HepG2 (cell line): ENCODE data around the gene RPL19.

Experiments
- CBX5 ChIP-seq: sonication (generic); formaldehyde crosslinking; IDR thresholded peaks from 2 replicates; pipeline ENCODE4 v1.4.0; 2020; ENCODE audit warnings: missing genetic modification reagents, borderline replicate concordance
- CREB3 ChIP-seq: sonication (generic); formaldehyde crosslinking; IDR thresholded peaks from 2 replicates; pipeline ENCODE4 v1.5.0; 2020; ENCODE audit warnings: missing genetic modification reagents
- DNMT1 ChIP-seq: sonication (generic); formaldehyde crosslinking; IDR thresholded peaks from 2 replicates; pipeline ENCODE4 v1.5.1; 2020; ENCODE audit warnings: mild to moderate bottlenecking, missing genetic modification reagents
- IRF2 ChIP-seq: IDR thresholded peaks from 2 replicates; pipeline ENCODE4 v1.6.1; 2018; ENCODE audit warnings: missing genetic modification reagents, missing compliant biosample characterization
- POLR2A ChIP-seq, 2 experiments: IDR thresholded peaks; 2 replicates each; pipeline ENCODE4 v1.6.1; 2011; ENCODE audit warnings: low read depth in 2 of 2, low read length in 2 of 2, mild to moderate bottlenecking in 1 of 2, moderate library complexity in 1 of 2; ENCODE audit not compliant: insufficient read depth in 1 of 2
- TFE3 ChIP-seq: IDR thresholded peaks from 2 replicates; pipeline ENCODE4 v1.6.1; 2016
- ZNF605 ChIP-seq: sonication (generic); formaldehyde crosslinking; IDR thresholded peaks from 2 replicates; pipeline ENCODE4 v1.8.0; 2022; ENCODE audit warnings: mild to moderate bottlenecking, missing genetic modification reagents
- ZNF768 ChIP-seq: sonication (generic); formaldehyde crosslinking; IDR thresholded peaks from 2 replicates; pipeline ENCODE4 v1.4.0; 2020; ENCODE audit warnings: missing genetic modification reagents
- TF ChIP-seq, protein P1 (sequence below): sonication (generic); formaldehyde crosslinking; IDR thresholded peaks from 2 replicates; pipeline ENCODE4 v1.5.0; 2020; ENCODE audit warnings: mild to moderate bottlenecking, missing genetic modification reagents, moderate library complexity
- TF ChIP-seq, protein P2 (sequence below): sonication (generic); formaldehyde crosslinking; IDR thresholded peaks from 2 replicates; pipeline ENCODE4 v1.5.0; 2020; ENCODE audit warnings: missing genetic modification reagents

DNA sequence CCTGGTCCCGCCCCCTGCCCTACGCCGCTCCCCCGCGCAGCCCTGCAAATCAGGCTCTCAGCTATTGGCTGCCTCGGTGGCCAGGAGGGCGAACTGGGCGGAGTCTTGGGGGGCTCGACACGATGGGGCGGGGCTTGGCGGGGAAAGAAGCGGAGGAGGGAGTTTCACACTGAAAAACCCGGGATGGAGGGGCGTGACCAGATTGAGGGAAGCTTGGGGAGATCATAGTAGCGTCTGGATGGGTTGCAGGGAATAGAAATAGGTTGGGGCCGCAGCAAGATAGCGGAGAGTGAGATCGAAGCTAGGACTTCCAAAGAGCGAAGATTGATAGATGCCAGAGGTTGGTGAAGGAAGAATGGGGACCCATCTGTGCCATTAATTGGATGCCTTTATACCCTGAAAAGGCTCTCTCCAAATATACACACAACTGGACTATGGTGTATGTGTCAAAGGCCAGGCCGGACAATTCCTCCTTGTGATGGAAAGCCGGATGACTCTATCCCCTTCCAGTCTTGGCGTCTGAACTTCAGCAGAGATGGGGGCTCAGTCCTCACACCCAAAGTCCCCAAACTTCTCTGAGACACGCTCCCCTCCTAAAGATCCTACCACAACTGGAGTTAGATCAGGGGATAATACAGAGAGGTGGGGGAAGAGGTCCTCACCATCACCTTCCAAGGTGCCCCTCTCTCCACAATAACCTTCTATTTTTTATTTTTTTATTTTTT, 26.0 kb downstream of the RPL19 start:
- TF ChIP-seq, protein P1, sequence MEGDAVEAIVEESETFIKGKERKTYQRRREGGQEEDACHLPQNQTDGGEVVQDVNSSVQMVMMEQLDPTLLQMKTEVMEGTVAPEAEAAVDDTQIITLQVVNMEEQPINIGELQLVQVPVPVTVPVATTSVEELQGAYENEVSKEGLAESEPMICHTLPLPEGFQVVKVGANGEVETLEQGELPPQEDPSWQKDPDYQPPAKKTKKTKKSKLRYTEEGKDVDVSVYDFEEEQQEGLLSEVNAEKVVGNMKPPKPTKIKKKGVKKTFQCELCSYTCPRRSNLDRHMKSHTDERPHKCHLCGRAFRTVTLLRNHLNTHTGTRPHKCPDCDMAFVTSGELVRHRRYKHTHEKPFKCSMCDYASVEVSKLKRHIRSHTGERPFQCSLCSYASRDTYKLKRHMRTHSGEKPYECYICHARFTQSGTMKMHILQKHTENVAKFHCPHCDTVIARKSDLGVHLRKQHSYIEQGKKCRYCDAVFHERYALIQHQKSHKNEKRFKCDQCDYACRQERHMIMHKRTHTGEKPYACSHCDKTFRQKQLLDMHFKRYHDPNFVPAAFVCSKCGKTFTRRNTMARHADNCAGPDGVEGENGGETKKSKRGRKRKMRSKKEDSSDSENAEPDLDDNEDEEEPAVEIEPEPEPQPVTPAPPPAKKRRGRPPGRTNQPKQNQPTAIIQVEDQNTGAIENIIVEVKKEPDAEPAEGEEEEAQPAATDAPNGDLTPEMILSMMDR = no peak
- TF ChIP-seq CREB3 (CRISPR knock-in tag) (no peak), ZNF768 (CRISPR knock-in tag) (no peak), IRF2 (CRISPR knock-in tag) (no peak), ZNF605 (CRISPR knock-in tag) (no peak), POLR2A (IDR thresholded peaks at IDR 0.05; ENCODE audit: insufficient read depth in 1 of 2, low read depth in 2 of 2, low read length in 2 of 2) (no peak), DNMT1 (CRISPR knock-in tag) (no peak), CBX5 (no peak), TFE3 (CRISPR knock-in tag) (no peak)
- TF ChIP-seq, protein P2, sequence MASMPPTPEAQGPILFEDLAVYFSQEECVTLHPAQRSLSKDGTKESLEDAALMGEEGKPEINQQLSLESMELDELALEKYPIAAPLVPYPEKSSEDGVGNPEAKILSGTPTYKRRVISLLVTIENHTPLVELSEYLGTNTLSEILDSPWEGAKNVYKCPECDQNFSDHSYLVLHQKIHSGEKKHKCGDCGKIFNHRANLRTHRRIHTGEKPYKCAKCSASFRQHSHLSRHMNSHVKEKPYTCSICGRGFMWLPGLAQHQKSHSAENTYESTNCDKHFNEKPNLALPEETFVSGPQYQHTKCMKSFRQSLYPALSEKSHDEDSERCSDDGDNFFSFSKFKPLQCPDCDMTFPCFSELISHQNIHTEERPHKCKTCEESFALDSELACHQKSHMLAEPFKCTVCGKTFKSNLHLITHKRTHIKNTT = no peak
